ENCODE results near the gene SLIT3.

DNA sequence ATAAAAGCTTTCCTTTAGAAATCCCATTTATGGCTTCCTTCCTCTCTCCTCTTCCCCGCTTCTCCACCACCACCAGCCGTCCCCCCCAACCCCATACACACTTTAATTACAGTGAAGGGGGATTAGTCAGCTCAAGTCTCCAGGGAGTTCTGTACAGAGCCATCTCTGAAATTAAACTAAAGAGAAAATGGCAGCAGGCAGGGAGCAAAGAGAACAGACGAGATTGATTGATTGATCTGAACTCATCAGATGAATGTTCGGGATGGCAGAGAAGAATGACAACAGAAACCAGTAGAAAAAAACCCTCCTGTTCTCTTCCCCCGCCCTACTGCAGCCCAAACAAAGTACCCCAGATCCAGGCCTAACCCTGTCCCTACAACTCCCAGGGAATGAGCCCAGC lies 480.1 kb downstream of the SLIT3 start:
- TF ChIP-seq, protein P1, sequence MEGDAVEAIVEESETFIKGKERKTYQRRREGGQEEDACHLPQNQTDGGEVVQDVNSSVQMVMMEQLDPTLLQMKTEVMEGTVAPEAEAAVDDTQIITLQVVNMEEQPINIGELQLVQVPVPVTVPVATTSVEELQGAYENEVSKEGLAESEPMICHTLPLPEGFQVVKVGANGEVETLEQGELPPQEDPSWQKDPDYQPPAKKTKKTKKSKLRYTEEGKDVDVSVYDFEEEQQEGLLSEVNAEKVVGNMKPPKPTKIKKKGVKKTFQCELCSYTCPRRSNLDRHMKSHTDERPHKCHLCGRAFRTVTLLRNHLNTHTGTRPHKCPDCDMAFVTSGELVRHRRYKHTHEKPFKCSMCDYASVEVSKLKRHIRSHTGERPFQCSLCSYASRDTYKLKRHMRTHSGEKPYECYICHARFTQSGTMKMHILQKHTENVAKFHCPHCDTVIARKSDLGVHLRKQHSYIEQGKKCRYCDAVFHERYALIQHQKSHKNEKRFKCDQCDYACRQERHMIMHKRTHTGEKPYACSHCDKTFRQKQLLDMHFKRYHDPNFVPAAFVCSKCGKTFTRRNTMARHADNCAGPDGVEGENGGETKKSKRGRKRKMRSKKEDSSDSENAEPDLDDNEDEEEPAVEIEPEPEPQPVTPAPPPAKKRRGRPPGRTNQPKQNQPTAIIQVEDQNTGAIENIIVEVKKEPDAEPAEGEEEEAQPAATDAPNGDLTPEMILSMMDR (IDR thresholded peaks at IDR 0.05) = no peak
- TF ChIP-seq POLR2AphosphoS5 (IDR thresholded peaks at IDR 0.05; ENCODE audit: insufficient read depth in 1 of 2, low read depth in 1 of 2) = no peak
